Neutrophil (primary cell): ENCODE results near the gene KCNK6.
A peak's percentile ranks its signal among the peaks of the same experiment; 100 is the strongest.

Source experiments
- H3K27ac ChIP-seq: fragments of 200-600 bp; sonication (generic); 2 replicates; pipeline ENCODE4 v1.5.1; 2016; ENCODE audit warnings: mild to moderate bottlenecking, moderate library complexity
- H3K27me3 ChIP-seq: fragments of 200-600 bp; sonication (generic); 2 replicates; pipeline ENCODE4 v1.6.0; 2016; ENCODE audit warnings: mild to moderate bottlenecking
- H3K36me3 ChIP-seq: fragments of 200-600 bp; sonication (generic); 2 replicates; pipeline ENCODE4 v1.5.1; 2017
- H3K4me1 ChIP-seq, 2 experiments: fragments of 200-600 bp in 1 of 2; sonication (generic) in 1 of 2; 1 replicate in 1 of 2; 2 replicates in 1 of 2; pipeline versions ENCODE4 v1.5.1 to v1.6.1; 2013 to 2016; ENCODE audit warnings: low read depth in 1 of 2, low read length in 1 of 2, mild to moderate bottlenecking in 1 of 2, moderate library complexity in 1 of 2; ENCODE audit not compliant: control insufficient read depth in 1 of 2, insufficient read depth in 1 of 2
- H3K4me3 ChIP-seq, 2 experiments: fragments of 200-600 bp in 1 of 2; sonication (generic) in 1 of 2; 1 replicate in 1 of 2; 2 replicates in 1 of 2; pipeline ENCODE4 v1.5.1; 2013 to 2016; ENCODE audit warnings: low read depth in 1 of 2, low read length in 1 of 2, mild to moderate bottlenecking in 1 of 2, moderate library complexity in 1 of 2
- H3K9me3 ChIP-seq: fragments of 200-600 bp; sonication (generic); 2 replicates; pipeline ENCODE4 v1.5.1; 2016
- TF ChIP-seq, protein P1 (sequence below): fragments of 200-600 bp; sonication (generic); IDR thresholded peaks from 2 replicates; pipeline ENCODE4 v1.5.1; 2016; ENCODE audit warnings: antibody characterized with exemption

KCNK6 gene

DNA sequence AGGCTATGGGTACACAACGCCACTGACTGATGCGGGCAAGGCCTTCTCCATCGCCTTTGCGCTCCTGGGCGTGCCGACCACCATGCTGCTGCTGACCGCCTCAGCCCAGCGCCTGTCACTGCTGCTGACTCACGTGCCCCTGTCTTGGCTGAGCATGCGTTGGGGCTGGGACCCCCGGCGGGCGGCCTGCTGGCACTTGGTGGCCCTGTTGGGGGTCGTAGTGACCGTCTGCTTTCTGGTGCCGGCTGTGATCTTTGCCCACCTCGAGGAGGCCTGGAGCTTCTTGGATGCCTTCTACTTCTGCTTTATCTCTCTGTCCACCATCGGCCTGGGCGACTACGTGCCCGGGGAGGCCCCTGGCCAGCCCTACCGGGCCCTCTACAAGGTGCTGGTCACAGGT, 6.9 kb downstream of the KCNK6 start:
- H3K36me3 ChIP-seq: peaks cover 52% of the 10 kb centered on the region
- H3K27me3 ChIP-seq: no peaks in the 10 kb centered on the region
- TF ChIP-seq, protein P1, sequence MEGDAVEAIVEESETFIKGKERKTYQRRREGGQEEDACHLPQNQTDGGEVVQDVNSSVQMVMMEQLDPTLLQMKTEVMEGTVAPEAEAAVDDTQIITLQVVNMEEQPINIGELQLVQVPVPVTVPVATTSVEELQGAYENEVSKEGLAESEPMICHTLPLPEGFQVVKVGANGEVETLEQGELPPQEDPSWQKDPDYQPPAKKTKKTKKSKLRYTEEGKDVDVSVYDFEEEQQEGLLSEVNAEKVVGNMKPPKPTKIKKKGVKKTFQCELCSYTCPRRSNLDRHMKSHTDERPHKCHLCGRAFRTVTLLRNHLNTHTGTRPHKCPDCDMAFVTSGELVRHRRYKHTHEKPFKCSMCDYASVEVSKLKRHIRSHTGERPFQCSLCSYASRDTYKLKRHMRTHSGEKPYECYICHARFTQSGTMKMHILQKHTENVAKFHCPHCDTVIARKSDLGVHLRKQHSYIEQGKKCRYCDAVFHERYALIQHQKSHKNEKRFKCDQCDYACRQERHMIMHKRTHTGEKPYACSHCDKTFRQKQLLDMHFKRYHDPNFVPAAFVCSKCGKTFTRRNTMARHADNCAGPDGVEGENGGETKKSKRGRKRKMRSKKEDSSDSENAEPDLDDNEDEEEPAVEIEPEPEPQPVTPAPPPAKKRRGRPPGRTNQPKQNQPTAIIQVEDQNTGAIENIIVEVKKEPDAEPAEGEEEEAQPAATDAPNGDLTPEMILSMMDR: no peak
- peaks cover under 1 to 1% of the 10 kb centered on the region in 2 experiments for H3K4me1 ChIP-seq
- no peak overlapping the region for H3K27ac ChIP-seq
- no peak overlapping the region for H3K4me3 ChIP-seq
- no peaks in the 10 kb centered on the region for H3K9me3 ChIP-seq

DNA sequence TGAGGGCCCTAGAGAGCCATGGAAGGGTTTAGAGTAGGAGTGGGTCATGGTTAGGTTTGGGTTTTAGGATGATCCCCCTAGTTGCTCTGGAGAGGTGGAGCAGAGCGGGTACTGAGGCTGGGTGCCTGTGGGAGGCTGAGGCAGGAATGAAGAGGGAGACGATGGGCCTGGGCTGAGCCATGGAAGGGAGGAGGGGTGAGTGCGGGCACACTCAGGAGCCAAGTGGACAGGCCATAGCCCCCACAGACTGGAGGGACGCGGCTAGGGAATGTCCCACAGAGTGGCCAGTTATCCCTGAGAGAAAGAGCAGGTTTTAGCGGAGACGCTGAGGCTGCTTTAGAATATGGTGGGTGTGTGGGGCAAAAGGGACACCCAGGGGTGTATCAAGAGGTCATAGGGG, 10.0 kb downstream of the KCNK6 start:
- no peaks in the 10 kb centered on the region for H3K27me3 ChIP-seq
- TF ChIP-seq, protein P1: no peak
- no peaks in the 10 kb centered on the region for H3K9me3 ChIP-seq
- H3K27ac ChIP-seq: no peak overlapping the region
- peaks cover 50% of the 10 kb centered on the region for H3K36me3 ChIP-seq
- H3K4me3 ChIP-seq: no peak overlapping the region
- H3K4me1 ChIP-seq: no peaks in the 10 kb centered on the region

DNA sequence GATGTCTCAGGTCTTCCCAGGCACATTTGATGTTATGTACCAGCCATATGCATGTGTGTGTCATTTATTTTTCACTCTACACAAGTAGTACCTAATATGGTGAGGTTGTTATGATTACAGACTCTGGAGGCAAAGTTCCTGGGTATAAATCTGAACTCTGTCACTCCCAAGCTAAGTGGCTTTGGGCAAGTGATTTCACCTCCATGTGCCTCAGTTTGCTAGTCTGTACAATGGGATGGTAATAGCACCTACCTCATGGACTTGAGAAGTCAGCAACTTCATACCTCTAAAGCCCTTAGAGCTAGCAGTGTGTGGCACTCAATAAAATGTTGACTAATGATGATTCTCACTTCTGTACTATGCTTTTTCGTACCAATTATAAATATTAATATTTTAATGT, 12.1 kb downstream of the KCNK6 start:
- H3K27me3 ChIP-seq: no peaks in the 10 kb centered on the region
- peaks cover 29% of the 10 kb centered on the region for H3K36me3 ChIP-seq
- no peak overlapping the region for H3K4me3 ChIP-seq
- no peaks in the 10 kb centered on the region for H3K9me3 ChIP-seq
- no peak overlapping the region for H3K27ac ChIP-seq
- H3K4me1 ChIP-seq: peaks cover 3 to 6% of the 10 kb centered on the region in 2 experiments
- TF ChIP-seq, protein P1: no peak

DNA sequence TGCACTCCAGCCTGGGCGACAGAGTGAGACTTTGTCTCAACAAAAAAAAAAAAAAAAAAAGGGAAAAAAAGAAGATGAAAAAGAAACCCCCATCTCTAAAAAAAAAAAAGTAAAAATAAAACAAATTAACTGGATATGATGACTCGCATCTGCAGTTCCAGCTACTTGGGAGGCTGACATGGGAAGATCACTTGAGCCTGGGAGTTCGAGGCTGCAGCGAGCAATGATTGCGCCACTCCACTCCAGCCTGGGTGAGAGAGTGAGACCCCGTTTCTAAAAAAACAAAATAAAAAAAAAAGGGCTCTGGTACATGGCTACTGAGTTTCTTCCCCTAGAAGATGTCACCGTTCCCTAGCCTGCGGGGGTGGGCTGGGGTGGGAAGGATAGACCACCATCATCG, 13.6 kb downstream of the KCNK6 start:
- TF ChIP-seq, protein P1: no peak
- H3K4me3 ChIP-seq: no peak overlapping the region
- H3K4me1 ChIP-seq: peaks cover 9 to 12% of the 10 kb centered on the region in 2 experiments
- peaks cover 14% of the 10 kb centered on the region for H3K36me3 ChIP-seq
- no peaks in the 10 kb centered on the region for H3K9me3 ChIP-seq
- H3K27ac ChIP-seq: no peak overlapping the region
- H3K27me3 ChIP-seq: no peaks in the 10 kb centered on the region

DNA sequence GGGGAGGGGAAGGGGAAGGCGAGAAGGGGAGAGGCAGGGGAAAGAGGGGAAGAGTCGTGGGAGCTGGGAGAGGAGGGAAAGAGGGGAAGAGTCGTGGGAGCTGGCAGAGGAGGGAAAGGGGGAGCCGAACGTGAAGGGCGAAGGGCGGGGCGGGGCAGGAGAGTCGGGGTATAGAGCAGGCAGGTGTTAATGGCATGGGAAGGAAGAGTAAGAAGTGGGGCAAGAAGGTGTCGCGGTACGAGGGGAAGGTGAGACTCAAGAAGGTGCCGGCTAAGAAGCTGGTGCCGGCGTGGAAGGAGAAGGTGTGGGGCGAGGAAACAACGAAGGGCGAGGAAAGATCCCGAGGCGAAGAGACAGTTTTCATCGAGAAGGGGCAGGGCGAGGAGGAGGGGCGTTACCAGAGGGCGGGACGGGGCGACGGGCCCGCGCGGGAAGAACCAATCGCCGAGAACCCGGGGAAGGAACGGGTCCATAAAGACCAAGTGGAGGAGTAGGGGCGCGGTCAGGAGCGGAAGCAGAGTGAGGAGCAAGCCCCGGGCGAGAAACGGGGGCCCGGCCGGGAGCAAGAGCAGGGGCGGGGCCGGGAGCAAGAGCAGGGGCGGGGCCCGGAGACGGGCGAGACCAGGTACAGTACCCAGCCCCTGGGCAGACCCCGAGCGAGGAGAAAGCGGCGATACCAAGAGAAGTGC, 16.4 kb downstream of the KCNK6 start:
- H3K4me3 ChIP-seq: peak overlapping the region; percentile 84 to 97
- peaks cover 4% of the 10 kb centered on the region for H3K36me3 ChIP-seq
- H3K9me3 ChIP-seq: no peaks in the 10 kb centered on the region
- peak overlapping the region; percentile 96 for H3K27ac ChIP-seq
- H3K27me3 ChIP-seq: no peaks in the 10 kb centered on the region
- peaks cover 9 to 12% of the 10 kb centered on the region in 2 experiments for H3K4me1 ChIP-seq
- TF ChIP-seq, protein P1: no peak
